GM12875 (cell line): ENCODE measurements around the gene PEX14.

ENCODE experiments used
- H3K4me3 ChIP-seq: one replicate; pipeline ENCODE4 v1.5.1; 2011; ENCODE audit warnings: low read depth, low read length, control low read depth
- TF ChIP-seq, protein P1 (sequence below): IDR thresholded peaks from 2 replicates; pipeline ENCODE4 v1.5.1; 2011; ENCODE audit warnings: low read depth, mild to moderate bottlenecking, control low read depth, inconsistent platforms, low read length, moderate library complexity, borderline replicate concordance; ENCODE audit not compliant: insufficient read depth

PEX14 gene

GRCh38 chr1:10559386-10559785, 84.6 kb downstream of the PEX14 start:
- TF ChIP-seq, protein P1, sequence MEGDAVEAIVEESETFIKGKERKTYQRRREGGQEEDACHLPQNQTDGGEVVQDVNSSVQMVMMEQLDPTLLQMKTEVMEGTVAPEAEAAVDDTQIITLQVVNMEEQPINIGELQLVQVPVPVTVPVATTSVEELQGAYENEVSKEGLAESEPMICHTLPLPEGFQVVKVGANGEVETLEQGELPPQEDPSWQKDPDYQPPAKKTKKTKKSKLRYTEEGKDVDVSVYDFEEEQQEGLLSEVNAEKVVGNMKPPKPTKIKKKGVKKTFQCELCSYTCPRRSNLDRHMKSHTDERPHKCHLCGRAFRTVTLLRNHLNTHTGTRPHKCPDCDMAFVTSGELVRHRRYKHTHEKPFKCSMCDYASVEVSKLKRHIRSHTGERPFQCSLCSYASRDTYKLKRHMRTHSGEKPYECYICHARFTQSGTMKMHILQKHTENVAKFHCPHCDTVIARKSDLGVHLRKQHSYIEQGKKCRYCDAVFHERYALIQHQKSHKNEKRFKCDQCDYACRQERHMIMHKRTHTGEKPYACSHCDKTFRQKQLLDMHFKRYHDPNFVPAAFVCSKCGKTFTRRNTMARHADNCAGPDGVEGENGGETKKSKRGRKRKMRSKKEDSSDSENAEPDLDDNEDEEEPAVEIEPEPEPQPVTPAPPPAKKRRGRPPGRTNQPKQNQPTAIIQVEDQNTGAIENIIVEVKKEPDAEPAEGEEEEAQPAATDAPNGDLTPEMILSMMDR = no peak

DNA sequence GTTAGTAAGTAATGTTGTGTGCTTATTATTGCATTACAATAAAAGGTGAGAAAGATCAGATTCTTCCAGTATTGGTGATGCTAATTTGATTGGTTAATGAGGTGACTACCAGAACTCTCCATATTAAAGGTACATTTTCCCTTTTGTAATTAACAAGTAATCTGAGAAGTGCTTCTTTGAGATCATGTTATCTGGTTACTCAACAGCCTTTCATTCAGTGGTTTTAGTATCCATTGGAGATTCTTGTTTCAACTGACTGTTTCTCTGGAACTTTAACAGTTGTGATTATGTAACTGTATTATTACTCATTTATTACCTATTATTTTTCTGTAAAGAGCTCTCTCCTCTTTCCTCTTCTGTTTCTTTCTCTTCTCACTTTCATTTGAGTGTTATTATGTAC, 86.7 kb downstream of the PEX14 start:
- no peak overlapping the region for H3K4me3 ChIP-seq
- TF ChIP-seq, protein P1 = no peak

More at GRCh38 chr1:10559386-10559785, 84.6 kb downstream of the PEX14 start:
- no peak overlapping the region for H3K4me3 ChIP-seq

- TF ChIP-seq, protein P1 = 0 out of 2 replicates have a peak, but pooled peaks have one; percentile 15
- H3K4me3 ChIP-seq = no peak overlapping the region
These were observed 87.2 kb downstream of the PEX14 start for GRCh38 chr1:10561955-10562354.

DNA sequence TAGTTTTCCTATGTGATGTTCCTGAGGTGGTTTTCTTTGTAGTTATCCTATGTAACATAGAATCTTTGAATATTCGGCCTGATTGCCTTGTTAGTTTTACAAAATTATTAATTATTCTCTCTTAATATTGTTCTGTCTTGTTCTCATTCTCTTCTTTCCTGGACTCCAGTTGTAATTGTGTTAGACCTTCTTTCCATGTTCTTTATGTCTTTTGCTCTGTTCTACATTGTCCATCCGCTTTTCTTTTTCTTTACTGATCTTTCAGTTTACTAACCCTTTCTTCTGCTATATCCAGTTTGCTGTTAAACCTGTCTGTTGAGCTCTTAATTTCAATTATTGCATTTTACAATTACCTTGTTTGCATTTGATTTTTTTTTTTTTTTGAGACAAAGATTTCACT, 89.3 kb downstream of the PEX14 start:
- H3K4me3 ChIP-seq = no peak overlapping the region
- TF ChIP-seq, protein P1 = no peak

DNA sequence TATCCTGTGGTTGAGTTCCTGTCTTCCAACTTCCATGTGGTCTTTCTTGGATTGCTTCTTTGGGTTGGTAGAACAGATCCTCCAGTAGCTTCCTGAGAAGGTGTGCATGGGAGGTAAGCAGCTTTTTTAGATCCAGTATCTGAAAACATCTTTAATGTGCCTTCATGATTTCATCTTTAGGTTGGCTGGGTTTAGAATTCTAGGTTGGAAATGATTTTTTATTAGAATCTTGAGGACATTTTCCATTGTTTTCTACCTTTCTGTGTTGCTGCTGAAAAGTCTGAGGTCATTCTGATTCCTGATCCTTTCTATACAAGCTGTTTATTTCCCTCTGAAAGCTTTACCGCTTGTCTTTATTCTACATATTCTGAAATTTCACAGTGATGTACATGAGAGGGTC, 94.8 kb downstream of the PEX14 start:
- H3K4me3 ChIP-seq = no peak overlapping the region
- TF ChIP-seq, protein P1 = no peak

GRCh38 chr1:10575616-10576015, 100.9 kb downstream of the PEX14 start:
- no peak overlapping the region for H3K4me3 ChIP-seq
- TF ChIP-seq, protein P1 = no peak

GRCh38 chr1:10578070-10578469, 103.3 kb downstream of the PEX14 start:
- no peak overlapping the region for H3K4me3 ChIP-seq
- TF ChIP-seq, protein P1 = no peak
